Tibial nerve (tissue), 3 donors: ENCODE measurements around the gene ENC1.

Source experiments
- POLR2A ChIP-seq, 2 donors: fragments of 450-650 bp; IDR thresholded peaks; one replicate each; pipeline ENCODE4 v1.6.1; 2017; ENCODE audit warnings: antibody characterized with exemption in 2 of 2, mild to moderate bottlenecking in 2 of 2, moderate library complexity in 2 of 2
- TF ChIP-seq, protein P1 (sequence below), 5 experiments: fragments of 200-600 bp in 3 of 5; fragments of 450-650 bp in 2 of 5; sonication (generic) in 3 of 5; IDR thresholded peaks; one replicate each; pipeline ENCODE4 v1.5.1; 2016 to 2019; ENCODE audit warnings: antibody characterized with exemption in 5 of 5, mild to moderate bottlenecking in 3 of 5, moderate library complexity in 2 of 5

DNA sequence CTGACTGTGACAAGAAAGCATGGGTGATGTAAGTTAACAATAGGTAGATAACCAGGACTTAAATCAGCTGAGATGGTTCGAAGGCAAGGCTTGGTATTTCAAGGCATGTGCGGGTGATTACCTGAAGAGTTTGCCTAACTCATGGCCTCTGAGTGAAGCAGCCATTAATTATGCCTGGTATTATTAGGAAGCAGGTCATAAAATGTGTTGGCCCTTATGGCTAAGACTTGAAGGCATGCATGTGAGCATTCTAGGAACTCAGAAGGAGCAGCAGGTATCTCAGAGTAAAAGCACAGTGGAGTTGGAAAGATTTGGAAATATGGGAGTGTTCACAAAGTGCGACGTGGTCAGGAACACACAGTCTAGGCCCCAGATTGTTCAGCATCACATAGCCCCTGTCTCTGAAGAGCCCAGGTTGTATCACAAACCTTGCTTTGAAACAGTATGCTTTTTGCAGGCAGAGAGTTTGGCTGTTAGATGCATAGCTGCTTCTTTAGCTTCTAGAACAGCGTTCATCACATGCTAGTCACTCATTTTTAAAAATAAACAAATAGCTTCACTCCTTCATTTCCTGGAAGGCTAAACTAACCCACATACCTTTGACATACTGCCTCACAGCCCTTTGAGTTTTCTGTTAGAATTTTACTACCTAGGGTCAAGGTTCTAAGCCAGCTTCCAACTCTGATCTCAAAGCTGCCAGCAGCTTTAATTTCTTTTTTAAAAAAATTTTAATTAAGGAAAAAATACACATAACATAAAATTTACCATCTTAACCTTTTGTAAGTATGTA is 46.6 kb upstream of the ENC1 start:
- TF ChIP-seq, protein P1, sequence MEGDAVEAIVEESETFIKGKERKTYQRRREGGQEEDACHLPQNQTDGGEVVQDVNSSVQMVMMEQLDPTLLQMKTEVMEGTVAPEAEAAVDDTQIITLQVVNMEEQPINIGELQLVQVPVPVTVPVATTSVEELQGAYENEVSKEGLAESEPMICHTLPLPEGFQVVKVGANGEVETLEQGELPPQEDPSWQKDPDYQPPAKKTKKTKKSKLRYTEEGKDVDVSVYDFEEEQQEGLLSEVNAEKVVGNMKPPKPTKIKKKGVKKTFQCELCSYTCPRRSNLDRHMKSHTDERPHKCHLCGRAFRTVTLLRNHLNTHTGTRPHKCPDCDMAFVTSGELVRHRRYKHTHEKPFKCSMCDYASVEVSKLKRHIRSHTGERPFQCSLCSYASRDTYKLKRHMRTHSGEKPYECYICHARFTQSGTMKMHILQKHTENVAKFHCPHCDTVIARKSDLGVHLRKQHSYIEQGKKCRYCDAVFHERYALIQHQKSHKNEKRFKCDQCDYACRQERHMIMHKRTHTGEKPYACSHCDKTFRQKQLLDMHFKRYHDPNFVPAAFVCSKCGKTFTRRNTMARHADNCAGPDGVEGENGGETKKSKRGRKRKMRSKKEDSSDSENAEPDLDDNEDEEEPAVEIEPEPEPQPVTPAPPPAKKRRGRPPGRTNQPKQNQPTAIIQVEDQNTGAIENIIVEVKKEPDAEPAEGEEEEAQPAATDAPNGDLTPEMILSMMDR (IDR thresholded peaks at IDR 0.05): no peak
- no peak for TF ChIP-seq POLR2A (IDR thresholded peaks at IDR 0.05)
